ENCODE data around the gene AP1B1. TPM values are rescaled to one million over a fixed set of nuclear protein-coding genes. Genes with fewer than 3 reads are reported as not detected.

Gene AP1B1
- total RNA-seq, 3 donors from 2014 or later: 55.7 to 58.7 (median 58.2) TPM

DNA sequence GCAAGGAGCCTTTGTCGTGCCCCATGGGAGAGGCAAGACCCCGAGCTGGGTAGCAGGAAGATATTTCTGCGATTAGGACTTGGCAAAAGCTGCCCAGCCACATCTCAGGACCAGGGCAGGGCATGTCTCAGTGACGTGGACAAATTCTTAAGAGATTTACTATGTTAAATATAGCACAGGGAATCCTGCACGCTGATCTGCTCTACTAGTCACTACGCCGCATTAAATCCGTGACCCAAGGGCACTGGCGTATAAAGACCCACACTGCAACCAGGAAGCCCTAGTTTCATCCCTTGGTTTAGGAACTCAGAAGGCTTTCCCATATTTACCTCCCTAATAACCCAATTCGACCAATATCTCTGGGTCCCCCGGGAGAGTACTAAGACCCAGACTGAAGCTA is 35.1 kb downstream of the AP1B1 start:
- peaks cover 1% of the 10 kb centered on the region for H3K36me3 ChIP-seq
- no peak for TF ChIP-seq POLR2AphosphoS5 (IDR thresholded peaks at IDR 0.05)
- DNase-seq (ENCODE audit: low spot score in 2 of 2): no peak

DNA sequence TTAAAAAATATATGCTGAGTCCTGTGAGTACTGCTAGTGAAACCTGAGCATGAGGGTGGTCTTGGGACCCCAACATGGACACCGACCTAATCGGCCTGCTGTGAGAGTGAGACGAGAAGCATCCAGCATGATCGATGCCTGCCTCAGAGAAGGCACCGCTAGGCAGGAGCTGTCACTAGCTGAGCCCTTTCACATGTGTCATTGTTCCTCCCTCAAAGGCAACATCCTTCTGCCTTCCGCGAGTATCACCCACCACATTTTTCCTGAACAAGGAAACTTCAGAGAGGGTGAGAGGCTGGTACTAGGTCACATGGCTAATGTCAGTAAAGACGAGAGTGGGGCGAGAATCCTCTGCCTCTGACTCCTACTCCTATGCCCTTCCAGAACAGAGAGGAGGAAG is 35.6 kb downstream of the AP1B1 start:
- Histone ChIP-seq H3K27me3 (no peaks in the 10 kb centered on the region), H3K4me3 (no peak overlapping the region), H3K27ac (no peak overlapping the region), H3K9me3 (no peaks in the 10 kb centered on the region), H3K36me3 (peaks cover 6% of the 10 kb centered on the region), H3K4me1 (no peaks in the 10 kb centered on the region)
- intact Hi-C loops (cut with DNase I; ENCODE audit: low total_unique reads): no loop called here
- no peak for TF ChIP-seq POLR2A (IDR thresholded peaks at IDR 0.05)
- TF ChIP-seq, protein P1, sequence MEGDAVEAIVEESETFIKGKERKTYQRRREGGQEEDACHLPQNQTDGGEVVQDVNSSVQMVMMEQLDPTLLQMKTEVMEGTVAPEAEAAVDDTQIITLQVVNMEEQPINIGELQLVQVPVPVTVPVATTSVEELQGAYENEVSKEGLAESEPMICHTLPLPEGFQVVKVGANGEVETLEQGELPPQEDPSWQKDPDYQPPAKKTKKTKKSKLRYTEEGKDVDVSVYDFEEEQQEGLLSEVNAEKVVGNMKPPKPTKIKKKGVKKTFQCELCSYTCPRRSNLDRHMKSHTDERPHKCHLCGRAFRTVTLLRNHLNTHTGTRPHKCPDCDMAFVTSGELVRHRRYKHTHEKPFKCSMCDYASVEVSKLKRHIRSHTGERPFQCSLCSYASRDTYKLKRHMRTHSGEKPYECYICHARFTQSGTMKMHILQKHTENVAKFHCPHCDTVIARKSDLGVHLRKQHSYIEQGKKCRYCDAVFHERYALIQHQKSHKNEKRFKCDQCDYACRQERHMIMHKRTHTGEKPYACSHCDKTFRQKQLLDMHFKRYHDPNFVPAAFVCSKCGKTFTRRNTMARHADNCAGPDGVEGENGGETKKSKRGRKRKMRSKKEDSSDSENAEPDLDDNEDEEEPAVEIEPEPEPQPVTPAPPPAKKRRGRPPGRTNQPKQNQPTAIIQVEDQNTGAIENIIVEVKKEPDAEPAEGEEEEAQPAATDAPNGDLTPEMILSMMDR (IDR thresholded peaks at IDR 0.05): no peak
- no peak for TF ChIP-seq POLR2AphosphoS5 (IDR thresholded peaks at IDR 0.05)
- DNase-seq (ENCODE audit: low spot score in 2 of 2): no peak

More for the DNA sequence above, 35.1 kb downstream of the AP1B1 start:
- H3K27me3 ChIP-seq: no peaks in the 10 kb centered on the region
- no peaks in the 10 kb centered on the region for H3K4me1 ChIP-seq
- no peaks in the 10 kb centered on the region for H3K9me3 ChIP-seq
- intact Hi-C loops (cut with DNase I; ENCODE audit: low total_unique reads): no loop called here
- no peak overlapping the region for H3K4me3 ChIP-seq
- H3K27ac ChIP-seq: no peak overlapping the region

DNA sequence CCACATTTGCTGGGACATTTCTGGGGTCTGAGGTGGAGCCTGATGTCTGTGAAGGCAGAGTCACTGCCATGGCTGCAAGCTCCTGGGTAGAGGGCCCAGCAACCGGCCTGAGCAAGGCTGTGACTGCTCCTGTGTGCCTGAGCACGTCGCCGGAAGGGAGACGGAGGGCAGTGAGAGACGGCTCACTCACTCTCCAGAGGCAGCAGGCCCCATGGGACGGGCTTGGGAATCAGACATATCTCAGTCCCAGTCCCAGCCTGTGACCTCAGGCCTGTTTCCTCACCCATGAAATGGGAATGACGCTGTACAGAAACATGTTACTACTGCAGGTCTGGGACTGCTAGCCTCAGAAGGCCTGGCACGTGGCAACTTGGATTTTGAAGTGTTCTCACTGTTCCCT is 36.5 kb downstream of the AP1B1 start:
- Histone ChIP-seq H3K27me3 (no peaks in the 10 kb centered on the region), H3K4me3 (no peak overlapping the region), H3K4me1 (no peaks in the 10 kb centered on the region), H3K36me3 (peaks cover 9% of the 10 kb centered on the region), H3K27ac (no peak overlapping the region), H3K9me3 (no peaks in the 10 kb centered on the region)
- intact Hi-C loops (cut with DNase I; ENCODE audit: low total_unique reads): no loop called here
- TF ChIP-seq, protein P1 (IDR thresholded peaks at IDR 0.05): no peak
- TF ChIP-seq POLR2A (IDR thresholded peaks at IDR 0.05) (no peak), POLR2AphosphoS5 (IDR thresholded peaks at IDR 0.05) (no peak)
- no peak for DNase-seq (ENCODE audit: low spot score in 2 of 2)

DNA sequence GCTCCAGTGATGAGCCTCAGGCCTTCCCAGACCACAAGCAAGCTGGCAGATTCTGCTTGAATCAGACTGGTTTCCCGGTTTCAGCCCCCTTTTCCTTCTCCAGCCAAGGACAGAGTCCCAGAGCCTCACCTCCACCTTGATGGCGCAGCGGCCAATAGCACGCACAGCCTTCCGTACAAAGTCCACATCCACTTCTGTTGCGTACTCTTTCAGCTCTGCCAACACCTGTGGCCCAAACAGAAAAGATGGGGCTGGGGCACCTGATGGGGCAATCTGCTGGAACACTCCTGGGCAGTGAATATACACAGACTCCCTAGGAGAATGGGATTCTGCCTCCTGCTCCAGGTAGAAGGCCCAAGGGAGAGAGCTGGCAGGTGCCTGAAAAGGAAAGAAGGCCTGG is 37.3 kb downstream of the AP1B1 start:
- H3K36me3 ChIP-seq: peaks cover 9% of the 10 kb centered on the region
- no peaks in the 10 kb centered on the region for H3K27me3 ChIP-seq
- H3K4me1 ChIP-seq: no peaks in the 10 kb centered on the region
- no peak overlapping the region for H3K4me3 ChIP-seq
- no peaks in the 10 kb centered on the region for H3K9me3 ChIP-seq
- TF ChIP-seq POLR2A (IDR thresholded peaks at IDR 0.05): no peak
- no peak for TF ChIP-seq POLR2AphosphoS5 (IDR thresholded peaks at IDR 0.05)
- TF ChIP-seq, protein P1 (IDR thresholded peaks at IDR 0.05): no peak
- no peak overlapping the region for H3K27ac ChIP-seq
- no peak for DNase-seq (ENCODE audit: low spot score in 2 of 2)
- intact Hi-C loops (cut with DNase I; ENCODE audit: low total_unique reads): no loop called here

DNA sequence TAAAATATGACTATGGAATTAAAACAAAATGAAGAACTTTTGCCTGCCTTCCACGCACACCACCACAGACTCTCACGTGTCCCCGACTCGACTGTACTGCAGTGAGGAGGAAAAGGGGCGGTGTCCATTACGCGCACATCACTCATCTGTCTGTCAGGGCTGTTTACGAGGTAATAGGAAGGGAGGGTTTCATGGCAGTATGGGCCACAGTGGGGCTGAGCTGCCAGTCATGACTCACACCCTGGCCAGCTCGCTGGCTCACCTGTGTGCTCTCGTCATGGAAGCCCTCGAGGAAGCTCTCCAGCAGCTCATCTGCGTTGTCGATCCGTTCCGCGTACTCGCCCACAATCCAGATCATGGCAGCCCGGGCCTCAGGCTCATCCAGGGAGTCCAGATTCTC is 39.4 kb downstream of the AP1B1 start:
- no peak overlapping the region for H3K4me3 ChIP-seq
- no peaks in the 10 kb centered on the region for H3K9me3 ChIP-seq
- intact Hi-C loops (cut with DNase I; ENCODE audit: low total_unique reads): no loop called here
- TF ChIP-seq POLR2A (IDR thresholded peaks at IDR 0.05) (no peak), POLR2AphosphoS5 (IDR thresholded peaks at IDR 0.05) (no peak)
- TF ChIP-seq, protein P1 (IDR thresholded peaks at IDR 0.05): no peak
- peak in 1 of 2 donors; percentile 29 for DNase-seq (ENCODE audit: low spot score in 2 of 2)
- peaks cover 9% of the 10 kb centered on the region for H3K36me3 ChIP-seq
- no peaks in the 10 kb centered on the region for H3K4me1 ChIP-seq
- H3K27me3 ChIP-seq: no peaks in the 10 kb centered on the region
- H3K27ac ChIP-seq: peak overlapping the region; percentile 60 to 66

DNA sequence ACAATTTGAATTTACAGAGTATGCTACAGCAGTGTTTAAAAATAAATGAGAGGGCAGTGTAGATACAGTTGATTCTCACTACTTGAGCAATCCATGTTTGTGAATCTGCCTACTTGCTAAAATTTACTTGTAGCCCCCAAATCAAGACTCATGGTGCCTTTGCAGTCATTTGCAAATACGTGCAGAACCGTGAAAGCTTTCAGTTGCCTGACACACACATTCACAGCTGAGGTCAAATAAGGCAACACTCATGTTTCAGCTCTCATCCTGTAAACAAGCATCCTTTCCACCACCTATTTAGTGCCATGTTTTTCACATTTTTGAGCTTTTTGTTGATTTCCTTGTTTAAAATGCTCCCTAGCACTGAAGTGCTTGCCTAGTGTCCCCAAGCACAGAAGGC is 40.3 kb downstream of the AP1B1 start:
- peaks cover 0 to 7% of the 10 kb centered on the region in 2 donors for H3K4me1 ChIP-seq

More for the DNA sequence above, 40.3 kb downstream of the AP1B1 start:
- intact Hi-C loops (cut with DNase I; ENCODE audit: low total_unique reads): no loop called here
- H3K4me3 ChIP-seq: no peak overlapping the region
- H3K27ac ChIP-seq: peak overlapping the region in 1 of 2 donors; percentile 66
- TF ChIP-seq, protein P1 (IDR thresholded peaks at IDR 0.05): no peak
- TF ChIP-seq POLR2A (IDR thresholded peaks at IDR 0.05): no peak
- no peak for TF ChIP-seq POLR2AphosphoS5 (IDR thresholded peaks at IDR 0.05)
- H3K9me3 ChIP-seq: no peaks in the 10 kb centered on the region
- no peak for DNase-seq (ENCODE audit: low spot score in 2 of 2)
- peaks cover 9% of the 10 kb centered on the region for H3K36me3 ChIP-seq
- H3K27me3 ChIP-seq: no peaks in the 10 kb centered on the region

All from breast epithelium (tissue), 4 donors.